ENCODE data around the gene STX3. TPM values are rescaled to one million over a fixed set of nuclear protein-coding genes. Genes with fewer than 3 reads are reported as not detected.
"Not testable (repeated sequence)": the region's sequence is repeated elsewhere in the genome, so short reads cannot be mapped to it uniquely, and the experiment has no call there.

The STX3 gene
- total RNA-seq, 1 experiment from 2014 or later = 20.4 TPM

GRCh38 chr11:59784441-59784840 is 29.3 kb downstream of the STX3 start:
- POLR2A ChIA-PET; H2AFZ ChIP-seq (ENCODE audit: low read depth, low read length, poor library complexity, severe bottlenecking); H3K36me3 ChIP-seq (ENCODE audit: control insufficient read depth in 1 of 2, insufficient read depth in 2 of 2, low read length in 2 of 2); BruUV-seq (replicated peaks); H3K9me3 ChIP-seq (ENCODE audit: control insufficient read depth in 1 of 2, insufficient read depth in 1 of 2, low read depth in 1 of 2, low read length in 2 of 2); H3K9ac ChIP-seq (ENCODE audit: low read length); H3K27me3 ChIP-seq (ENCODE audit: insufficient read depth, low read length); H3K4me2 ChIP-seq (ENCODE audit: low read length); DNase-seq (ENCODE audit: low read depth, low spot score); ATAC-seq; H3K27ac ChIP-seq (ENCODE audit: low read depth, low read length); CTCF ChIA-PET; H3K9me2 ChIP-seq (ENCODE audit: insufficient read depth); H3K4me3 ChIP-seq (replicated peaks in 1 of 2; ENCODE audit: low read depth in 1 of 2, low read length in 2 of 2); intact Hi-C loops (cut with micrococcal nuclease); H3K79me2 ChIP-seq (ENCODE audit: insufficient read depth, low read length); H4K20me1 ChIP-seq (ENCODE audit: insufficient read depth); RAD21 ChIA-PET (ENCODE audit: low non-redundant PET in 1 of 2, low total read pairs in 2 of 2, uncharacterized antibody in 2 of 2, unreplicated experiment in 2 of 2): not testable (repeated sequence)
- H3K4me1 ChIP-seq (ENCODE audit: control insufficient read depth in 1 of 2, insufficient read depth in 2 of 2, low read length in 2 of 2) = peaks cover 18 to 23% of the 10 kb centered on the region in 2 experiments

GRCh38 chr11:59785818-59786217 is 30.6 kb downstream of the STX3 start:
- DNase-seq (ENCODE audit: low read depth, low spot score) (no peak), ATAC-seq (no peak)
- no peaks in the 10 kb centered on the region for H3K27me3 ChIP-seq (ENCODE audit: insufficient read depth, low read length)
- POLR2A ChIA-PET = no interaction called here
- no peak overlapping the region for H2AFZ ChIP-seq (ENCODE audit: low read depth, low read length, poor library complexity, severe bottlenecking)
- H3K36me3 ChIP-seq (ENCODE audit: control insufficient read depth in 1 of 2, insufficient read depth in 2 of 2, low read length in 2 of 2) = peaks cover 6 to 20% of the 10 kb centered on the region in 2 experiments; a peak in 3 of 4 replicates
- H3K27ac ChIP-seq (ENCODE audit: low read depth, low read length) = no peak overlapping the region
- no peak for TF ChIP-seq ZNF274 (IDR thresholded peaks at IDR 0.05; ENCODE audit: low read depth, low read length)
- CTCF ChIA-PET = no interaction called here
- no peaks in the 10 kb centered on the region for H4K20me1 ChIP-seq (ENCODE audit: insufficient read depth)
- no peak overlapping the region for H3K4me2 ChIP-seq (ENCODE audit: low read length)
- H3K4me3 ChIP-seq (replicated peaks in 1 of 2; ENCODE audit: low read depth in 1 of 2, low read length in 2 of 2) = no peak overlapping the region
- no peaks in the 10 kb centered on the region for H3K9me3 ChIP-seq (ENCODE audit: control insufficient read depth in 1 of 2, insufficient read depth in 1 of 2, low read depth in 1 of 2, low read length in 2 of 2)
- H3K9ac ChIP-seq (ENCODE audit: low read length) = no peak overlapping the region
- H3K9me2 ChIP-seq (ENCODE audit: insufficient read depth) = no peaks in the 10 kb centered on the region
- intact Hi-C loops (cut with micrococcal nuclease) = no loop called here
- BruUV-seq (replicated peaks) = no TSS peak
- RAD21 ChIA-PET (ENCODE audit: low non-redundant PET in 1 of 2, low total read pairs in 2 of 2, uncharacterized antibody in 2 of 2, unreplicated experiment in 2 of 2) = no interaction called here
- peaks cover 18 to 25% of the 10 kb centered on the region in 2 experiments for H3K4me1 ChIP-seq (ENCODE audit: control insufficient read depth in 1 of 2, insufficient read depth in 2 of 2, low read length in 2 of 2)
- H3K79me2 ChIP-seq (ENCODE audit: insufficient read depth, low read length) = no peaks in the 10 kb centered on the region; the same call in 1 of the 2 replicates

GRCh38 chr11:59787255-59787588 is 32.0 kb downstream of the STX3 start:
- Histone ChIP-seq H3K4me3 (replicated peaks in 1 of 2; ENCODE audit: low read depth in 1 of 2, low read length in 2 of 2) (peak overlapping the region in 1 of 2 experiments; percentile 29; a peak in 1 of 4 replicates), H3K9ac (ENCODE audit: low read length) (0 out of 2 replicates have a peak overlapping the region, but pooled peaks have one; percentile 23), H3K9me3 (ENCODE audit: control insufficient read depth in 1 of 2, insufficient read depth in 1 of 2, low read depth in 1 of 2, low read length in 2 of 2) (no peaks in the 10 kb centered on the region), H3K36me3 (ENCODE audit: control insufficient read depth in 1 of 2, insufficient read depth in 2 of 2, low read length in 2 of 2) (peaks cover 6 to 24% of the 10 kb centered on the region in 2 experiments; a peak in 3 of 4 replicates), H2AFZ (ENCODE audit: low read depth, low read length, poor library complexity, severe bottlenecking) (no peak overlapping the region), H3K9me2 (ENCODE audit: insufficient read depth) (no peaks in the 10 kb centered on the region), H3K4me1 (ENCODE audit: control insufficient read depth in 1 of 2, insufficient read depth in 2 of 2, low read length in 2 of 2) (peaks cover 18 to 25% of the 10 kb centered on the region in 2 experiments), H3K4me2 (ENCODE audit: low read length) (peak overlapping the region; percentile 56), H3K27me3 (ENCODE audit: insufficient read depth, low read length) (no peaks in the 10 kb centered on the region), H3K79me2 (ENCODE audit: insufficient read depth, low read length) (no peaks in the 10 kb centered on the region; the same call in 1 of the 2 replicates), H4K20me1 (ENCODE audit: insufficient read depth) (no peaks in the 10 kb centered on the region), H3K27ac (ENCODE audit: low read depth, low read length) (peak overlapping the region; percentile 21; the same call in 1 of the 2 replicates)
- ATAC-seq (peak; percentile 71), DNase-seq (ENCODE audit: low read depth, low spot score) (no peak)
- intact Hi-C loops (cut with micrococcal nuclease) = no loop called here
- BruUV-seq (replicated peaks) = no TSS peak
- no peak for TF ChIP-seq SP1 (IDR thresholded peaks at IDR 0.05; ENCODE audit: low read depth)
- 0 out of 2 replicates have a peak, but pooled peaks have one; percentile 8 for TF ChIP-seq SIN3A (IDR thresholded peaks at IDR 0.05; ENCODE audit: low read depth)
- POLR2A ChIA-PET = no interaction called here
- CTCF ChIA-PET = interaction anchor here (0.8 to 1.0 kb wide), 3 partner anchors 31 to 34 kb away, joined by 3 to 7 read pairs (median 3); partner anchors contain the start of gene STX3
- RAD21 ChIA-PET (ENCODE audit: low non-redundant PET in 1 of 2, low total read pairs in 2 of 2, uncharacterized antibody in 2 of 2, unreplicated experiment in 2 of 2) = interaction anchor here in 1 of 2 experiments (0.8 kb wide), 1 partner anchor 27 kb away, joined by 3 read pairs; no protein-coding TSS in a partner anchor
